ENCODE results near the gene TNFRSF21.

TNFRSF21 gene

GRCh38 chr6:47264775-47265184 is 44.9 kb downstream of the TNFRSF21 start:
- no peak overlapping the region for H3K4me3 ChIP-seq (ENCODE audit: low read length)
- no peak for DNase-seq (ENCODE audit: low read depth)
- TF ChIP-seq, protein P1, sequence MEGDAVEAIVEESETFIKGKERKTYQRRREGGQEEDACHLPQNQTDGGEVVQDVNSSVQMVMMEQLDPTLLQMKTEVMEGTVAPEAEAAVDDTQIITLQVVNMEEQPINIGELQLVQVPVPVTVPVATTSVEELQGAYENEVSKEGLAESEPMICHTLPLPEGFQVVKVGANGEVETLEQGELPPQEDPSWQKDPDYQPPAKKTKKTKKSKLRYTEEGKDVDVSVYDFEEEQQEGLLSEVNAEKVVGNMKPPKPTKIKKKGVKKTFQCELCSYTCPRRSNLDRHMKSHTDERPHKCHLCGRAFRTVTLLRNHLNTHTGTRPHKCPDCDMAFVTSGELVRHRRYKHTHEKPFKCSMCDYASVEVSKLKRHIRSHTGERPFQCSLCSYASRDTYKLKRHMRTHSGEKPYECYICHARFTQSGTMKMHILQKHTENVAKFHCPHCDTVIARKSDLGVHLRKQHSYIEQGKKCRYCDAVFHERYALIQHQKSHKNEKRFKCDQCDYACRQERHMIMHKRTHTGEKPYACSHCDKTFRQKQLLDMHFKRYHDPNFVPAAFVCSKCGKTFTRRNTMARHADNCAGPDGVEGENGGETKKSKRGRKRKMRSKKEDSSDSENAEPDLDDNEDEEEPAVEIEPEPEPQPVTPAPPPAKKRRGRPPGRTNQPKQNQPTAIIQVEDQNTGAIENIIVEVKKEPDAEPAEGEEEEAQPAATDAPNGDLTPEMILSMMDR (IDR thresholded peaks at IDR 0.05; ENCODE audit: insufficient read depth, low read depth, low read length, missing control alignments), result no peak

DNA sequence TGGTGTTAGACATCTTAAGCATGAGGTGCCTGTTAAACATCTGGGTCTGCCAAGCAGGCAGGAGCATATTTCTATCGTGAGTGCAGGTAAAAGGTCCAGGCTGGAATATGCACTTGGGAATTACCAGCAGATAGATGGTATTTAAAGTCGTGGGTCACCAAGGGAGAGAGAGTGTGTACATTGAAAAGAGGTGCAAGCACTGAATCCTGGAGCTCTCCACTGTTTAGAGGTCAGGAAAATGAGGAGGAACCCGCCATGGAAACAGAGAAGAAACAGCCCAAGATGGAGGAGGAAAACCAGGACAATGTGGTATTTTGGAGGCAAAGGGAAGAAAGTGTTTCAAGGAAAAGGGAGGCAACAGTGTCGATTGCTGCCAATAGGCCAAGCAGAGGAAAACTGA is 46.4 kb downstream of the TNFRSF21 start:
- TF ChIP-seq, protein P1 (IDR thresholded peaks at IDR 0.05; ENCODE audit: insufficient read depth, low read depth, low read length, missing control alignments), result no peak
- H3K4me3 ChIP-seq (ENCODE audit: low read length), result no peak overlapping the region

GRCh38 chr6:47262231-47262630 is 47.5 kb downstream of the TNFRSF21 start:
- H3K4me3 ChIP-seq (ENCODE audit: low read length), result no peak overlapping the region
- TF ChIP-seq, protein P1 (IDR thresholded peaks at IDR 0.05; ENCODE audit: insufficient read depth, low read depth, low read length, missing control alignments), result no peak
- no peak for DNase-seq (ENCODE audit: low read depth)

More for the DNA sequence above, 46.4 kb downstream of the TNFRSF21 start:
- no peak for DNase-seq (ENCODE audit: low read depth)

DNA sequence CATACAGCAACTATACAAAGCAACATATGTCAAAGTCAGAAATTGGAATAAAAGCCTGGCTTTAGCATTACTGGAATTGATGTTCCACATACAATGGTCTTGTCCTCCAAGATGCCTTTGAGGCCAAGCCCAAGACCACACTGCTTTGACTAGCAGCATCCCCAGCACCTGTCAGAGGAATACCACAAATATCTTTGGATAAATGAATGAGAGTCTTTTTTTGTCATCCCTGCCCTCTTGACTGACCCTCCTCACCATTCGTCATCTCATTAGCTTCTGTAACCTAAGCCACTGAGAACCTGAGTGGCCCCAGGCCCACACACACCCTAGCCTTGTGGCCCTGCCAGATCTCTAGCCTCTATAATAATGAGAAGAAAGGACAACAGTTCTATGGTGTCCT is 48.5 kb downstream of the TNFRSF21 start:
- TF ChIP-seq, protein P1 (IDR thresholded peaks at IDR 0.05; ENCODE audit: insufficient read depth, low read depth, low read length, missing control alignments), result no peak
- no peak for DNase-seq (ENCODE audit: low read depth)
- H3K4me3 ChIP-seq (ENCODE audit: low read length), result no peak overlapping the region

GRCh38 chr6:47260021-47260420 is 49.7 kb downstream of the TNFRSF21 start:
- DNase-seq (ENCODE audit: low read depth), result no peak
- no peak overlapping the region for H3K4me3 ChIP-seq (ENCODE audit: low read length)
- TF ChIP-seq, protein P1 (IDR thresholded peaks at IDR 0.05; ENCODE audit: insufficient read depth, low read depth, low read length, missing control alignments), result no peak

- H3K4me3 ChIP-seq (ENCODE audit: low read length), result no peak overlapping the region
- no peak for DNase-seq (ENCODE audit: low read depth)
- TF ChIP-seq, protein P1 (IDR thresholded peaks at IDR 0.05; ENCODE audit: insufficient read depth, low read depth, low read length, missing control alignments), result no peak
These were observed 50.9 kb downstream of the TNFRSF21 start for GRCh38 chr6:47258724-47259347.
